NCI-H345 (cell line): ENCODE results near the gene MRPL22.
A peak's percentile ranks its signal among the peaks of the same experiment; 100 is the strongest.
"Not testable (repeated sequence)": the region's sequence is repeated elsewhere in the genome, so short reads cannot be mapped to it uniquely, and the experiment has no call there.

Source experiments
- DNase-seq: peaks from one replicate; lab custom pipeline; 2025; lab: John Stamatoyannopoulos, UW

The MRPL22 gene

DNA sequence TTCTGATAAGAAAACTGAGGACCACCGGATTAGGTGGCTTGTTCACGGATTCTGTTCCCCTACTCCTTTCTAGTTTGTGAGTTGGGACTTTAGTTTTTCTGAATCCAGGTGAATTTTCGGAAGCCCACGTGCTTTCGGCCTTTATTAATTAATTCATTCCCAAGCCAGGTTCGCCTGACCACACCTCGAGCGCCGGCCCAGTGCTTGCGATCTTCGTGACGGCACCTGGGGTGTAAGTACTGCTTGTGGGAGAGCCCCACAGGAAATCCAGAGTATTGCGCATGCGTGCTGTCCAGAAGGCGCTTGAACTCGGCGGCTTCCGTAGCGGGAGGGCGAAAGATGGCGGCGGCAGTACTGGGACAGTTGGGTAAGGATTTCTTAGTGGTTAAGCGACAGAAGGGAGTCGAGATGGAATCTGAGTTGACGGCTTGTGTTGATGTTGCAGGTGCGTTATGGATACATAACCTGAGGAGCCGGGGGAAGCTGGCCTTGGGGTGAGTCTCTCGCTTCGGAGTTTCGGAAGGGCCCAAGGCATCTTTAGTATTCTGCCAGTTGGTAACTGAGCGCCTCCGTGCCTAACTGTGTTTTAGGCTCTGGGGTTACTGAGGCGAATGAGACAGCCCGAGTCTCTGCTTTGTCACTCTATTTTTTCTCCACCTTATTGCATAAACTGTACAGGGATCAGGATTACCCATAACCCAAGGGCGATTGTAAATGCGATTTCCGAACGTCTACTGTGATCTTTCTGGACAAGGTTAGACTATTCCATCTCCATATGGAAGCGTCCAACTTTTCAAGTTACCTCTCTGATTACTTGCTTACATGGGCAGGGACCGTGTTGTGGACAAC lies at the start of gene MRPL22:
Gene MRPL22 (plus strand): TSS at position 302 of the 849 bp plus-strand sequence. CDS start 38 bp downstream, at position 340.
- peak; percentile 94 for DNase-seq

GRCh38 chr5:154892369-154892771 lies 48.5 kb upstream of the MRPL22 start:
- DNase-seq = no peak

GRCh38 chr5:154893381-154893780 lies 47.5 kb upstream of the MRPL22 start:
- no peak for DNase-seq

DNA sequence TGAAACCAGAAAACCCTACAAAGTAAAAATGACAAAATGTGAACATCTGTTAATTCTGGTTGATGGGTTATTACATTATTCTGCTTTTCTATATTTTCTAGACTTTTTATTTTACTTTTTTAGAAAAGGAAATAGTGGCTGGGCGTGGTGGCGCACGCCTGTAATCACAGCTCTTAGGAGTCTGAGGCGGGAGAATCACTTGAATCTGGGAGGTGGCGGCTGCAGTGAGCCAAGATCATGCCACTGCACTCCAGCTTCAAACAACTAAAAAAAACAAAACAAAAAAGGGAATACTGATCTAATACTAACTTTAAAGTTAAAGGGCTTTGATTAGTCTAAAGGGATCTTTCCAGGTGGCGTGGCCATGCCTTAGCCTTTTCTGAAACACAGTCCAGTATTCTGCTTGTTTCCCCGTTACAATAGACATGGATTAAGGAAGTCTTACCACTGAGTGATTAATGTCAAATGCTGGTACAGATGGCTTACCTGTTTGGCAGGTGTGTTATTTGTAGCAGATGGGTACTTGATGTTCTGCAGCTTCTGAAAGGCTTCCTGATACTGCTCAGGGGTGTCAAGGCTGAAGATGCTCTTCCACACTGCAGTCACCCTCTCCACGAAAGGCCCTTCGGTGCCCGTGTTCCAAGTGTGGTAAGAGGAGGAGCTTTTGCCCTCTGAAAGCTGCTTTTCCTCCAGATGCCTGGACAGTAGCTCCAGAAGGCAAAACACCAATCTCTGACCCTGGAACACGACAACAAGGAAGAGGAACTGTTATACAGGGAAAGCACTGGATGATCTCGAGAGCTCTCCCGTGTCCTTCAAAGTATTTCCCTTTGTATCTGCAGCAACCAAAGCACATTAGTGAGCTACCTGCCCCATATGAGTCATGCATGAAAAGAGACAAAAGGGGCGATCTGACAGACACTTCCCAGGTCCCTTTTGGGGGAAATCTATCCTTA lies 45.0 kb upstream of the MRPL22 start:
- DNase-seq = no peak

GRCh38 chr5:154896562-154897165 lies 44.2 kb upstream of the MRPL22 start:
- no peak for DNase-seq

GRCh38 chr5:154898210-154898609 lies 42.7 kb upstream of the MRPL22 start:
- DNase-seq = no peak

- DNase-seq = no peak
Measured at GRCh38 chr5:154899151-154899816, 41.6 kb upstream of the MRPL22 start.

DNA sequence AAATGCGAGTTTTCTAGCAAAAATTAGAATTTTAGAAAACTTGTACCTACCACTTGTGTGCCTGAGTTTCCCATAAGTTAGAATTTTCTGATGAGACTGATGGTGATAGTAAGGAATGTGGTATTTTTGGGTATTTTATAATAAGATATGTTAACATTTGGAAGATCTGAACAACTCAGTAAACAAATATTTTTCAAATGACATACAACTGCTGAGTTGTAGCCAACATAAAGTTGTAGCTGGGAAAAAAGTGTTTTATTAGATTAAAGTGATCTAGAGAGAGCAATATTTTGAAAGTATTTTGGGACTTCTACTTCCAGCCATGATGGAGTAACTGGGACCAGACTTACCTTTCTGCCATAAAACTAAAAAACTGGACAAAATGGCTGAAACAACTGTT lies 40.8 kb upstream of the MRPL22 start:
- DNase-seq = no peak

DNA sequence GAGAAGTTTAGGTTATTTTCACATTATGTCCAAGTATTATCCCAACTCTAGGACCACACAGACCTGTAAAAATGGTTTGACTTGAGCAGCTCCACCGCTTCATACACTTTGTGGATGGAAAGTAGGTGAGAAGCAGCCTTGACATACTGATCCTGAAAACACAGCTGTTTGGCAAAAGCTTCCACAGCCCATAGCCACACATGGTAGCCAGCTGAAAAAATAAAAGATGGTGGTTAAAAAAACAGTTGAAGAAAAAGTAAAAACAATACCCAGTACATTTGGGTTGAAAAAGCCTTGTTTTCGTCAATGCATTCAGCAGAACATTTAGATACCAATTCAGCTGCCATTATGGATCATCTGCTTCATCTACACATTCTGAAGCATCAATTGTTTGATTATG lies 39.6 kb upstream of the MRPL22 start:
- no peak for DNase-seq

GRCh38 chr5:154901913-154902312 lies 39.0 kb upstream of the MRPL22 start:
- no peak for DNase-seq

DNA sequence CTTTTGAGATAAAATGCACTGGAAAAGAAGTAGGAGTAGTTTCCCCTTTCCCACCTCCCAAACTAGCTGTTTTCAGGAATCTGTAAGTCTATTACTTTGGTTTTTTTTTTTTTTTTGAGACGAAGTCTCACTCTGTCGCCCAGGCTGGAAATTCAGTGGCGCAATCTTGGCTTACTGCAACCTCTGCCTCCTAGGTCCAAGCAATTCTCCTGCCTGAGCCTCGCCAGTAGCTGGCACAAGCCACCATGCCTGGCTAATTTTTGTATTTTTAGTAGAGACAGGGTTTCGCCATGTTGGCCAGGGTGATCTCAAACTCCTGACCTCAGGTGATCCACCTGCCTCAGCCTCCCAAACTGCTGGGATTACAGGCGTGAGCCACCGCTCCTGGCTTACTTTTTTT lies 35.3 kb upstream of the MRPL22 start:
- DNase-seq = not testable (repeated sequence)

GRCh38 chr5:154916874-154917273 lies 24.0 kb upstream of the MRPL22 start:
- DNase-seq = no peak

- DNase-seq = no peak
Measured at GRCh38 chr5:154917757-154918156, 23.1 kb upstream of the MRPL22 start.

DNA sequence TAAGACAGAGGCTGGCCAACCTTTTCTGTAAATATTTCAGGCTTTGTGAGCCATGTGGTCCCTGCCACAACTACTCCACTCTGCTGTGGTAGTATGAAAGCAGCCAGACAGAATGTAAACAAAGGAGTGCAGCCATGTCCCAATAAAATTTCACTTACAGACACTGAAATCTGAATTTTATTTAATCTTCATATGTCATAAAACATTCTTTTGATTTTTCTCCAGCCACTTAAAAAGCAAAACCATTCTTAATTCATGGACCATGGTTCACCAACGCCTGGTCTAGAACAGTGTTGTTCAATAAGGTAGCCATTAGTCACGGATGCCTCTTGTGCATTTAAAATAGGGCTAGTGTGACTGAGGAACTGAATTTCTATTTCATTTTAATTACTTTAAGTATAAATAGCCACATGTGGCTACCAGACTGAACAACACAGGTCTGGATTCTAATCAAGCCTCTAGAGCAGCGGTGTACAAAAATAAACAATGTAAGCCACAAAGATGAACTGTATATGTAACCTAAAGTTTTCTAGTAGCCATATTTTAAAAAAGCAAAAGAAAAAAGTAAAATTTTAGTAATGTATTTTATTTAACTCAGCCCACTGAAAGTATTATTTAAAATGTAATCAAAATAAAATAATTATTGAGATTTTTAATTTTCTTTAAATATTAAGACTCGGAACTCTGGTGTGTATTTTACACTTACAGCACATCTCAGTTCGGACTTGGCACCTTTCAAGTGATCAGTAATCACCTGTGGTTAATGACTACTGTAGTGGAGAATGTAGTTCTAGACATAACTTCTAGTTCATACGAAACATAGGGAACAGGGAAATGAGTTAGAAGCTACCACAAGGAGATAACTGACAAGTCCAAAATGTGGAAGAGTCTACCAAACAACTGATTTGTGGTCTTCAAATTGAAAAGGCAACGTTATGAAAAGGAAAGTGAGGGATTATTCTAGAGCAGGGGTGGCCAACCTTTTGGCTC lies 17.1 kb upstream of the MRPL22 start:
- no peak for DNase-seq

GRCh38 chr5:154933537-154933936 lies 7.3 kb upstream of the MRPL22 start:
- DNase-seq = no peak

- DNase-seq = no peak
Measured at GRCh38 chr5:154934881-154935280, 6.0 kb upstream of the MRPL22 start.

DNA sequence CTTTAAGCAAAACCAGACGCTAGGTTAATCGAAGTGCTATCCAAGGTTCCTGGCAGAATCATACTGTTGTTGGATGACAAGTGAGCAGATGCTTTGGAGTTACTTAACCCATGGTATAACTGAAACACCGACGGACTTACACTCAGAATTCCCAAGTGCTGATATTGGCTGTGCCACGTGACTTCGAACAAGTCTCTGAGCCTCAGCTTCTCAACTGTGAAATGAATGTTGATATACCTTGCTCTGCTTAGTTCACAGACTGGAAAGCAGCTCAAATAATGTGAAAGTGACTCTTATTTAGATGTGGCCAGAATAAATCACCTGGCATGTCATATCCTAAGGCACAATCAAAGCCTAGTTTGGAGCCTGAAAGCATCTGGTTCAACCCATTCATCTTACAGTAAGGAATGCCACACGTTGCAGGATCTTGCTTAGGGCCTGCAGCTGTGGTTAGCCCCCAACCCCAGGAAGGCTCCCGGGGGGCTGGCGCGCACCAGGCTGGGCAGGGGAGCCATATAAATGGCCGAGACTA lies 3.6 kb upstream of the MRPL22 start:
- no peak for DNase-seq

- DNase-seq = peak; percentile 91
Measured at GRCh38 chr5:154937718-154938466, 3.0 kb upstream of the MRPL22 start, which contains the start of gene GEMIN5. Gene GEMIN5 (minus strand): TSS chr5:154938211. CDS start chr5:154938133, 78 bp downstream.

- DNase-seq = not testable (repeated sequence)
Measured at GRCh38 chr5:154939387-154939786, 1.5 kb upstream of the MRPL22 start.
